Glomerular endothelial cell (primary cell): ENCODE data around the gene C18orf32. TPM values are rescaled to one million over a fixed set of nuclear protein-coding genes. Genes with fewer than 3 reads are reported as not detected.
"Not testable (repeated sequence)": the region's sequence is repeated elsewhere in the genome, so short reads cannot be mapped to it uniquely, and the experiment has no call there.

Source experiments
- DNase-seq: peaks from one replicate; pipeline ENCODE4 v3.0.0-alpha.2; 2011; ENCODE audit warnings: low read depth, low spot score; ENCODE audit errors: extremely low read depth
- total RNA-seq: library from RNA; depleted of rRNA; stranded (reverse); fragments of >200 nt; gene quantifications from 2 replicates; pipeline ENCODE4 v1.2.3, GENCODE V29; 2015

C18orf32 gene
- total RNA-seq, result 41.0 and 48.5 TPM in 2 replicates

DNA sequence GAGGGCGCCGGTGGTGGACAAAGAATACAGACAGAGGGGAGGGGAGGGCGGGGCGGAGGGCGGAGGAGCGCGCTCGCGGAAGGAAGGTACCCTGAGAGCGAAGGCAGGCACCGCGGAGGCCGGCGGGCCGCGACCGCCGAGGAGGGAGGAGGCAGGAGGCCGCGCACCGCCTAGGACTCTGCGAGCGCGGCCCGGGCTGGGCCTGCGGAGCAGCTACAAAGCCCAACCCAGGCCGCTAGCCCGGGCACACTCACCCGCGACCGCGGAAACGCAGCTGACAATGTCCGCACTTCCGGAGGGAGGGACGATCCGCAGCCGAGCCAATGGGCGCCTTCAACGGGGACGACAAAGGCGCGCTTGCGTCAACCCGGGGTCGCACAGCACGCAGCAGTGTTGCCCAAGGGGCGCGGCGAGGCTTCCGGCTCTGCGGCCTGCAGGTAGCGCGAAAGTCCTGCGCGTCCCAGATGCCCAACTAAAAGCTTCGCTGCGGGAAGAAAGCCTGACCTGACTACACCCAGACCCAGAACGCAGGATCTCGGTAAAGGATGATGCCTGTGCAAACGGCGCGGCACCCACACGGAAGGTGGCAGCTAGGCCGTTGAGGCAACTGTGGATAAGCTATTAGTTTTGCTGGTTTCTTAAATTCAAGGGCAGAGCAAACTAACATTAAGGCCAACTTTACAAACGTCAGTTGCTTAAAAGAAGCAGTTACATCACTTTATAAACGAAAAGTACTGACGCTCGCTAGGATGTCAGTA is at the start of gene C18orf32:
TSS of gene C18orf32 (minus strand) at position 282 of the 758 bp plus-strand sequence. CDS start 3,486 bp downstream, outside the sequence.
- no peak for DNase-seq

DNA sequence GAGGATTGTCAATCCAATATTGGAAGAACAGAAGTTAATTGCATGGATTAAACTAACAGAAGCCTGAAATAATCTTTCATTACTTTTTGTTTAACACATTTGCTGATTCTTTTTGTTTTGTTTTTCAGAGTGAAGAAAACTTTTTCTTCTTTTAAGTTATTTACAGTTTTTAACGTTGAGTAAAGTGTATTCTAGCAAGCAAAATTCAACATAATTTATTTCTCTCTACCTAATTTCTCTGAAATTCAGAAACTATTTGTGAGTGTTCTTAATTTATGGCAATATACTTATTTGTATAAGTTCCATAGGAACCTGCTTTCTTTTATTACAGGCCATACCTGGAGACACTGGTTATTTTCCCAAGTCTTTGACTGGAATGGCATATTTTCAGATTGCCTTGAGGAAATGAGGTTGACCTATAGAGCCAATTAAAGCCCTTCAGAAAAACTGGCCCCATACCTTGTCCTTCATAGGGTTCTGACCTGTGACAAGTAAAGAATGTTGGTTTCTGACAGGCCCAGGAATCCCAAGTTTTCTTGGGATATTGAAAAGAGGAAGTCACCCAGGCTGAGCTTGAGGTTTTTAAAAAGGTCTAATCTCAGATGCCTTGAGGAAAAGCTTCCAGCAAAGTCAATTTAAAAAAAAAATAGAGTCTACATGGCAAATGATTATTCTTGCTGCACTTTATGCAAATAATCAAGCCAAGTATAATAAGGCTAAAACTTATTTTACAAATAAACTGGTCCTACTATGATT is 48.0 kb upstream of the C18orf32 start:
- no peak for DNase-seq

DNA sequence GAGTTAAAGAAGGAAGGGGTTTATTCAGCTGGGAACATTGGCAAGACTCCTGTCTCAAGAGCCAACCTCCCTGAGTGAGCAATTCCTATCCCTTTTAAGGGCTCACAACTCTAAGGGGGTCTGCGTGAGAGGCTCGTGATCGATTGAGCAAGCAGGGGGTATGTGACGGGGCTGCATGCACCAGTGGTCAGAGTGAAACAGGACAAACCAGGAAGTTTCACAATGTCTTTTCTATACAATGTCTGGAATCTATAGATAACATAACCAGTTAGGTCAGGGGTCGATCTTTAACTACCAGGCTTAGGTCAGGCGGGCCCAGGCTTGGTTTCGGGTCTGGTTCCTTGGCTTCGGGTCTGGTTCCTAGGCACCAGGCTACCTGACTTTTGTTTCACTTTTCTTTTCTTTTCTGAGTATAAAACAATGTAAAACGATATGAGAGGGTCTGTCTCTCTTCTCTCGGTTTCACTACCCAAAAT is 44.7 kb upstream of the C18orf32 start:
- DNase-seq, result no peak

DNA sequence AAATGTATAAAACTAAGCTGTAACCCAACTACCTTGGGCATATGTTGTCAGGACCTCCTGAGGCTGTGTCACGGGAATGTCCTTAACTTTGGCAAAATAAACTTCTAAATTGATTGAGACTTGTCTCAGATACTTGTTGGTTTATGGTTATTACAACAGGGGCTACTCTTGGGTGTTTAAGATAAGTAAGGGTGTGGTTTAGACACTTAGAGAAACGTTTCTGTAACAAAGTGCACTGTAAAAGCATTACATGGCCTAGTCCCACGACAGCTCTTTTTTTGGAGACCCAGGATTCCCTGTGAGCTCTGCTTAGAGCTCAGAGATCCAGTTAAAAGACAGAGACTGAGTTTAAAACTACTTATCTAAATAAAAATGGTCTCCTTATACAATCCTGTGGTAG is 42.6 kb upstream of the C18orf32 start:
- no peak for DNase-seq

DNA sequence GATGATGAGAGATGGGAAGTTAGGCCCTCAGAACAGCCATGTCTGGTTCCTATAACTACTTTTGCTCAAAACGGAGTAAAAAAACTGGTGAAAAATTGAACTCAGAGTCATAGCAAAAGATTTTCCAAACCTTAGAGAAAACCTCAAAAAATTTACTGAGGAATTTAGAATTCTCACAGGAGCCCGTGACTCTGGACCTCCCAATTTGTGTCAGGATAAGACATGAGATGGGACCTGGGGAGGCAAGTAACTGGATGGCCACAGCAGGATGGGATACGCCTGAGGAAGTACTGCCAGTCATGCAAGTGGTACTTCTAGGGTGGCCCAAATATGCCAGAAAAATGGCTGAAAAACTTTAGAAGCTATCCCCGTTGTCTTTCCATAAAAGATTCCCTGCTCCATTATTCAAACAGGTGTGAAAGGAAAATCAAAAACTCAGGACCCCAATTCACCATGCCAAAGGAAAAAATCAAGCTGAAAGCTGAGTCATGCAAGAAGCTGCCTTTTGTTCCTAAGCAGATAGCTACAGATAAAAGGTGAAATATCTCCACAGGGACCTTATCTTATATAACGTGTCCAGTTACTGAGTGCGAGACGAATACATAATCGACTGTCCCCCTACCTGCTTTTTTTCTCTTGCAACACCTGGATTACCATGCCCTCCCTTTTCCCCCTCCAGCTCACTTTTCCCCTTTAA is 40.7 kb upstream of the C18orf32 start:
- DNase-seq, result no peak

DNA sequence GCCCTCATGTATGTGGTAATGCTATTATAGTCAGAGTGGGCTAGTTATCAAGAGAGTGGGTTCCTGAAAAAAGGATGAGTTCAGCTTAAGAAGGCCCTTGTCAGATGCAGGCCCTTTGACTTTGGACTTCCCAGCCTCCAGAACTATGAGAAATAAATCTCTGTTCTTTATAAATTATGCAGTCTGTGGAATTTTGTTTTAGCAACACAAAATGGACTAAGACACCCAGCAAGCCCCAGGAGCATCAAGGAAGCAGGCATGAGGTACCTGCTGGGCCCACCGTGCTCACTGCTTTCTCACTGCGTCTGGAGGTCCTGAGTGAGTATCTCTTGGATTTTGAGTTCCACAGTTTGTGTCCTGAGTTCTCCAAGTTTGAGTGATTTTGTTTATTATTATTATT is 38.9 kb upstream of the C18orf32 start:
- DNase-seq, result no peak

DNA sequence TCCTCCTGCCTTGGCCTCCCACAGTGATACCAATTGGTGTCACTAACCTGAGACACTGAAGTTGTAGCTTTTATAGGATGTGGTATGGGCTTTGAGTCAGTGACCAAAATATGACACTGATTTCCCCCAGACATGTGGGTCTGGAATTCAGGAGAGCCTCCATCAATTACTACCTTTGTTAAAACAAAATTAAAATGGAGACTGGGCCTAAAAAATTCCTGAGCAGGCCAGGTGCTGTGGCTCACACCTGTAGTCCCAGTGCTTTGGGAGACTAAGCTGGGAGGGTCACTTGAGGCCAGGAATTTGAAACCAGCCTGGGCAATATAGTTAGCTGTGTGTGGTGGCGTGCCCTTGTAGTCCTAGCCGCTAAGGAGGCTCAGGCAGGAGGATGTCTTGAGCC is 37.9 kb upstream of the C18orf32 start:
- no peak for DNase-seq

DNA sequence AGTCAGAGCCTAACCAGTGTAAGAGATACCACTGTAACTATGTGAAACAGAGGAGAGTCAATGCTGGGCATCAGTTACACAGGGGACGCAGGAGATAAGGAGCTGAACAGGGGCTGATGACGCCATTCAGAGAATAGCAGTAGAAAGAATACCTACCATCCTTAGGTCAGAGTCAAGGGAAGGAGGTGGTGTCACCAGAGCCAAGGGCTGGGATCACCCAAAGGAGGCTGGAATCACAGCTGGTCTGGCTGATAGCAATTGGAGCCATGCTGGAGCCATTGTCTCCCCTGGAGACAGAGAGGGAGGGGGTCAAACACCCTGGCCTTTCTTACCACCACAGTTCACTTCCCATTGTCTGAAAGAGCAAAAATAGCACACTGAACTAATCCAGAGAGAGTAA is 37.3 kb upstream of the C18orf32 start:
- no peak for DNase-seq

DNA sequence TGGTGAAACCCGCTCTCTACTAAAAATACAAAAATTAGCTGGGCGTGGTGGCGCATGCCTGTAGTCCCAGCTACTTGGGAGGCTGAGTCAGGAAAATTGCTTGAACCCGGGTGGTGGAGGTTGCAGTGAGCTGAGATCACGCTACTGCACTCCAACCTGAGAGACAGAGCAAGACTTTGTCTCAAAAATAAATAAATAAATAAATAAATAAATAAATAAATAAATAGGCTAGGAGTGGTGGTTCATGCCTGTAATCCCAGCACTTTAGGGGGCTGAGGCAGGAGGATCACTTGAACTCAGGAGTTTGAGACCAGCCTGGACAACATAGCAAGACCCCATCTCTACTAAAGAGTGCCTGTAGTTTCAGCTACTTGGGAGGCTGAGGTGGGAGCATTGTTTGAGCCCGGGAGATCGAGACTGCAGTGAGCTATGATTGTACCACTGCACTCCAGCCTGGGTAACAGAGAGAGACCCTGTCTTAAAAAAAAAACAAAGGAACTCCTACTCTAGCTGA is 36.6 kb upstream of the C18orf32 start:
- not testable (repeated sequence) for DNase-seq

DNA sequence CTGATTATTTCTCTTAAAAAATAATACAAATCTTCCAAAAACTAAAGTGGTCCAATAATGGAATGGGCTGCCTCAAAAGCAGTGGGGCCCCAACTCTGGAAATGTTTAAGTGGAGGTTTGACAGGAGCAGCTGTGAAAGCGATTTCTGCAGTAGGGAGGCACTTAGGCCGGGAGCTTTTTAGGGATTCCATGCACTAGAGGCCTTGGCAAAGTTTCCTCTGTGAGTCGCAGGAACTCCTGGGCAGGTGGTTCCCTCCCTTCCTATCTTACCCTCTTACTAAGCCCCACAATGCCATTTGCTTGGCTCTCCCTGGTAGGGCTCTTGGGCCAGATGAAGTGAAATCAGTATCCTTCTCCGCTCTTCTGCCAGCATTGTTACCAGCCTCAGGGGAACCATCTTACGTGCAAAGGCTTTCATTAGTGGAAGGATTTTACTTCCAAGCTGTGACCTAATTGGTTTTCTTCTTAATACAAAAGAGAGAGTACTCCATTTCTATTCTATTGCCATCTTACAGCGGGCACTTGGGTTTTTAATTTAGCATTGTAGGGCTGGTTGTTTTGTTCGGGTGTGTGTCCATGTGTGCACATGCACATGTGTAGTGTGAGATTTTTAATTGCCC is 34.3 kb upstream of the C18orf32 start:
- DNase-seq, result no peak

DNA sequence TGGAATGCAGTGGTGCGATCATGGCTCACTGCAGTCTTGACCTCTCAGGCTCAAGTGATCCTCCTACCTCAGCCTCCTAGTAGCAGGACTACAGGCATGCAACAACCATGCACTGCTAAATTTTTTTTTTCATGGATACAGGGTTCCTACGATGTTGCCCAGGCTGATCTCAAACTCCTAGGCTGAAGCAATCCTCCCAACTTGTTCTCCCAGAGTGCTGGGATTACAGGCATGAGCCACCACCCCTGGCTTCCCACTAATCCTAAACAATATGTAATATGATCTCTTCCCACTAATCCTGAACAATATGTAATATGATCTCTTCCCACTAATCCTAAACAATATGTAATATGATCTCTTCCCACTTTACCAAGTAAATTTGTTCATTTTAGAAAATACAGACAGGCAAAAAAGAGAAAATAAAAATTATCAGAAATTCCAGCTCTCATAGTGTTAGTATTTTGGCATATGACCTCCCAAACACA is 33.7 kb upstream of the C18orf32 start:
- no peak for DNase-seq

DNA sequence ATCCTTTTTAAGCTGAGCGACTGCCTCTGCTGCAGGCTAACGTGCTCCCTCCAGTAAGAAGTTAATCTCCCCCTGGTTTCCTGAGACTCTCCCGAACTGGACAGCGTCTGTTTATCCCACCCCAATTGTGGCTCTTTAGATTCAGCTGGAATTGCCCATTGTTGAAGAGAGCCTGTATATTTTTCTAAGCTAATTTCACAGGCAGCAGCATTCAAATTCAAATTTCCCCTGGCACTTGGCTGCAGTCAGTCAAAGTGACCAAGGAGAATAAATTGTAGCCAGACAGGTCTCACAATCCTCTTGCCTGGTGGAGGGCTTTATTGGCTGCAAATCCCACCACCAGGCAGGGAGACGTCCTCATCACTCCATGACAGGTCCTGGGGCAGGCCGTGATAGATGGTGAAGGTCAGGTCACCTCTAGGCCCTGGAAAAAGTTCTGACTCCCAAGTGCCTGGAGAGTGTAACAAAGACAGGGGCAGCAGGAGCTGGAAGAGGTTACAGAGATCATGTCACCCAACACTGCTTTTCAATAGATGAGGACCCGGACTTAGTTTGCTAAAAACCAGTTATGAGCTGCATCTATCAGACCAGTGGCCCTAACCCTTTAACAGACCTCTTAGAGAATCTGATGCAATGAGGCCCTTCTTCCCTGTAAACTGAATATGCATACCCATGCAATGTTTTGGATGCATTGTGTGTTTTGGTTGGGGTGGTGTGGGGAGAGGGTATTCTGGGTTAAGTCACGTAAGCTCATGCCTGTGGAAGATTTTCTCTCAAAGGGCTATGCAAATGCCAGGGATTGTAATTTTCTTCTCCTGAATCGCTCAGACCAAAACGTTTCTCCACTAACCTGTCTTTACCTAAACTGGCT is 32.3 kb upstream of the C18orf32 start:
- DNase-seq, result no peak

DNA sequence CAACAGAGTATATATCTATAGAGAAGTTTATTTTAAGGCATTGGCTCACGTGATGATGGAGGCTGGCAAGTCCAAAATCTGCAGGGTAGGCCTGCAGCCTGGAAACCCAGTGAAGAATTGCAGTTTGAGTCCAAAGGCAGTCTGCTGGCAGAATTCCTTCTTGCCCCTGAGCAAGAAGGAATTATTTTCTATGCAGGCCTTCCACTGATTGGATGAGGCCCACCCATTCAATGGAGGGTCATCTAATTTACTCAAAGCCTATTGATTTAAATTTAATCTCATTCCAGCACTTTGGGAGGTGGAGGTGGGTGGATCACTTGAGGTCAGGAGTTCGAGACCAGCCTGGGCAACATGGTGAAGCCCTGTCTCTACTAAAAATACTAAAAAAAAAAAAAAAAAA is 30.4 kb upstream of the C18orf32 start:
- DNase-seq, result no peak

DNA sequence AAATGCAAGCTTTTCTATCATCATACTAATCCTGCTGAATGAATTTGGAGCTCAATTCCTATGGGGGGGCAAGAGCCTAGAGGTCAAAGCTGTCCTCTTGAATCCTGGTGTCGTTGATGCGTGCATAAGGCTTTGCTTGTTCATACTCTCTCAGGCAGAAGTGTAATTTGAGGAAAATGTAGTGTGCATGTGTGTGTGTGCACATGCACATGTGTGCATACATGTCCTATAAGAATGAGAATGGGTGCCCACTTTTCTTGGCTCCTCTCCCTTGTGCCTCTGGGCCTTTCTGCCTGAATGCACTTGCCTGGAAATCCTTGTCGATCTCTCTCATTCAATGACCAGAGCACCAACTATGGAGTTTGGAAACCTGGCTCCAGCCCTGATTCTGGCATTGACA is 28.5 kb upstream of the C18orf32 start:
- no peak for DNase-seq

DNA sequence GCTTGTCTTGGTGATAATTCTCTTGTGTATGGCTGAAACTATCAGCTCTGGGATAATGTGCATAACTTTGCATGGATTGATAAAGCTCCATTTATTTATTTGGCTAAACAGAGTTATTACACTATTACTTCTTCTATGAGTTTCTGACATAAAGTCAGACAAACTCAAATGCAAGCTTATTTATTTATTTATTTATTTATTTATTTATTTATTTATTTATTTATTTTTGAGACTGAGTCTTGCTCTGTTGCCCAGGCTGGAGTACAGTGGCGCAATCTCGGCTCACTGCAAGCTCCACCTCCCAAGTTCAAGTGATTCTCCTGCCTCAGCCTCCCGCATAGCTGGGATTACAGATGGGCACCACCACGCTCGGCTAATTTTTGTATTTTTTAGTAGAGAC is 28.0 kb upstream of the C18orf32 start:
- DNase-seq, result not testable (repeated sequence)

DNA sequence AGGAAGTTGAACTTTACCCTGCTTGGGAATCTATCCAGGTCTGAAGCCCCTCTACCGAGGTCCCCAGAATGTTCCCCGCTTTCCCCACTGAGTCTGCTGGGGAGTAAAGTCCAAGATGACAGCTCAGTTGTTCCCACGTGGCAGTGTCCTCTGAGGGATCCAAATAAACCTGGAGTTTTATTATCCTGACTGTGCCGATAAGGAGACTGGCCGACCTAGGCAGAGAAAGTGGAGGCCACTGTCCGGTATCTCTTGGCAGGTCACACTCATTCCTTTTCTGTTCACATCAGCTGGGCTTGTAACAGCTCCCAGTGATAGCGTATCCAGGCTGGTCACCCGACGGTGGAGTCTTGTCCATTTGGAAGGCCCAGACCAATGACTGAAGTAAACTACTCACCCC is 27.5 kb upstream of the C18orf32 start:
- DNase-seq, result no peak

DNA sequence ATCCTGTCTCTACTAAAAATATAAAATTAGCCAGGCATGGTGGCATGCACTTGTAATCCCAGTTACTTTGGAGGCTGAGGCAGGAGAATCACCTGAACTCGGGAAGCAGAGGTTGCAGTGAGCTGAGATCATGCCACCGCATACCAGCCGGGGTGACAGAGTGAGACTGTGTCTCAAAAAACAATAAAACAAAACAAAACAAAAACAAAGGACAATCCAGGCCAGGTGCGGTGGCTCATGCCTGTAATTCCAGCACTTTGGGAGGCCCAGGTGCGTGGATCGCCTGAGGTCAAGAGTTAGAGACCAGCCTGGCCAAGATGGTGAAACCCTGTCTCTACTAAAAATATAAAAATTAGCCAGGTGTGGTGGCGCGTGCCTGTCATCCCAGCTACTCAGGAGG is 25.8 kb upstream of the C18orf32 start:
- DNase-seq, result not testable (repeated sequence)

DNA sequence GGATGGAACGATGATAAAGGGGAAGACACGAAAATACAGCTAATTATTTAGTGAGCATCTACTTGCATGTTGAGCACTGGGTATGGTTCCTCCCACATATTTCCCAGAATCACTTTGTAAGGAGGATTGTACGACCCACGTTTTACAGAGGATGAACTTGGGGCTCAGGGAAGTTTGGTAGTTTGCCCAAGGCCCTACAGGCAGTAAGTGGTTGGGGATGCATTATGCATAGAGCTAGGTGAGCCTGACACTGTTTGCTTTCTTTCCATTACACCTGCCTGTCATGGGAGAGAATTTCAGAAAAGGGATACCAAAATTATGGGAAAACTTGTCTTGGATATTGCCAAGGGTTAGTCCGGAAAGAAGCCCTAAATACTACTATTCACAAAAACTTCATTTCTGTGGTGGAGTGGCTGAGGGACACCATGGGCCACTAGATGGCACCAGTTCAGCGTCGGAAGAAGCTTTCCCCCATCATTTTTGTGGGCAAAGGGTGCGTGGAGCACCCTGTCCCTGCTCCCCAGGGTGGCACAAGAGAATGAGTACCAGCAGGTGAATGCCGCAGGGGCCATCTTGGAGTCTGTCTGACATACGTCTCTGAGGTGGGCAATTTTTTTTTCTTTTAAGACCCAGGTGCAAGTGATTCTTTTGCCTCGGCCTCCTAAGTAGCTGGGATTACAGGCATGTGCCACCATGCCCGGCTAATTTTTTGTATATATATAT is 23.5 kb upstream of the C18orf32 start:
- no peak for DNase-seq

DNA sequence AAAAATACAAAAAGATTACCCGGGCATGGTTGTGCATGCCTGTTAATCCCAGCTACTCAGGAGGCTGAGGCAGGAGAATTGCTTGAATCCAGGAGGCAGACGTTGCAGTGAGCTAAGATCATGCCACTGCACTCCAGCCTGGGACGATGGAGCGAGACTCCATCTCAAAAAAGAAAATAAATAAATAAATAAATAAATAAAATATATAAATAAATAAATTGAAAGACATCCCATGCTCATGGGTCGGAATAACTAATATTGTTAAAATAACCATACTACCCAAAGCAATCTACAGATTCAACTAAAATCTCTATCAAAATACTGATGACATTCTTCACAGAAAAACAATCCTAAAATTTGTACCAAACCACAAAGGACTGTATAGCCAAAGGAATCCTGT is 19.4 kb upstream of the C18orf32 start:
- not testable (repeated sequence) for DNase-seq
